ENCODE data around the gene SON.
"Not testable (repeated sequence)": the region's sequence is repeated elsewhere in the genome, so short reads cannot be mapped to it uniquely, and the experiment has no call there.

SON gene

GRCh38 chr21:33558777-33559421 lies 16.1 kb downstream of the SON start:
- no peaks in the 10 kb centered on the region for H3K27me3 ChIP-seq (ENCODE audit: control insufficient read depth in 1 of 2, insufficient read depth in 2 of 2, low read length in 2 of 2)
- no peak overlapping the region for H3K9ac ChIP-seq (ENCODE audit: low read length)
- peaks cover 66% of the 10 kb centered on the region for H3K36me3 ChIP-seq (ENCODE audit: insufficient read depth, low read length)
- H3K9me3 ChIP-seq (ENCODE audit: low read length) = no peaks in the 10 kb centered on the region
- peaks cover 29% of the 10 kb centered on the region for H3K4me1 ChIP-seq (ENCODE audit: insufficient read depth, low read length)
- no peak overlapping the region for H3K27ac ChIP-seq (ENCODE audit: low read depth, low read length)
- no peak overlapping the region for H3K4me3 ChIP-seq (ENCODE audit: low read depth in 1 of 2, low read length in 2 of 2)

DNA sequence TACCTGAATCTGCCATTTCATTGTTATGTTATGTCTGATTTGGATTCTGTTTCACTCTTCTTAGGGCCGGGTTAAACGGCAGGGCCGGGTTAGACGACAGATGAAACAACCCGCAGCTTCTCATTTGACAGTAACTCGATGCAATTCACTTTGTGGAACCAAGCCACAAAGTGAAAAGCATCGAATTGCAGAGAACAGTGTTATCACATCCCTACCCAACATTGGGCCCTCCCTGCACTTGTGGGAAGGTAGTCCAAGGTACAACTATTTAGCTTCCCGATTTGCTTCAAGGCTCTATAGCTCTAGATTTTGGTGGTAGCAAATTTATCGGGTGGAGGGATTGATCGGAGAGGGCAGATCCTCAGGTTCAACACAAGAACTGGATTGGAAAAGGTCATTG lies 17.0 kb downstream of the SON start:
- H3K4me1 ChIP-seq (ENCODE audit: insufficient read depth, low read length) = peaks cover 29% of the 10 kb centered on the region
- no peak overlapping the region for H3K27ac ChIP-seq (ENCODE audit: low read depth, low read length)
- peaks cover 56% of the 10 kb centered on the region for H3K36me3 ChIP-seq (ENCODE audit: insufficient read depth, low read length)
- H3K9me3 ChIP-seq (ENCODE audit: low read length) = no peaks in the 10 kb centered on the region
- H3K27me3 ChIP-seq (ENCODE audit: control insufficient read depth in 1 of 2, insufficient read depth in 2 of 2, low read length in 2 of 2) = no peaks in the 10 kb centered on the region
- no peak overlapping the region for H3K4me3 ChIP-seq (ENCODE audit: low read depth in 1 of 2, low read length in 2 of 2)
- H3K9ac ChIP-seq (ENCODE audit: low read length) = no peak overlapping the region

DNA sequence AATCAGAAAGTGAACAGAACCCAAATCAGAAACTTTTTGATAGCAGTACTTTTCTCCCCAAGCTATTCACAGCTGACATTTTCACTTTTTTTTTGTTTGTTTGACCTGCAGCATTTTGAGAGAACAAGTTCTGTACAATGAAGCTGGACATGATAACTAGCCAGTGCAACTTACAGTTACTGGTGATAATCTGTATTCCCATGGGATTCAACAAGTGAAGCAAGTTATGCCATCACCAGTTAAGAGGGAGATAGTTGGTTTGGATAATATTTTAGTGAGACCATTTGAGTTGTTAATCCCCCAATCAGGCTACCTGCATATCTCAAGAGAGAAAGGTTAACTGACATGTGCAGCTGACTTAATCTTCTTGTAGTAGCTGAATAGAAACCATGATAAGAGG lies 18.1 kb downstream of the SON start:
- H3K27ac ChIP-seq (ENCODE audit: low read depth, low read length) = no peak overlapping the region
- H3K9ac ChIP-seq (ENCODE audit: low read length) = no peak overlapping the region
- H3K9me3 ChIP-seq (ENCODE audit: low read length) = no peaks in the 10 kb centered on the region
- peaks cover 24% of the 10 kb centered on the region for H3K4me1 ChIP-seq (ENCODE audit: insufficient read depth, low read length)
- H3K27me3 ChIP-seq (ENCODE audit: control insufficient read depth in 1 of 2, insufficient read depth in 2 of 2, low read length in 2 of 2) = no peaks in the 10 kb centered on the region
- H3K4me3 ChIP-seq (ENCODE audit: low read depth in 1 of 2, low read length in 2 of 2) = no peak overlapping the region
- H3K36me3 ChIP-seq (ENCODE audit: insufficient read depth, low read length) = peaks cover 47% of the 10 kb centered on the region

DNA sequence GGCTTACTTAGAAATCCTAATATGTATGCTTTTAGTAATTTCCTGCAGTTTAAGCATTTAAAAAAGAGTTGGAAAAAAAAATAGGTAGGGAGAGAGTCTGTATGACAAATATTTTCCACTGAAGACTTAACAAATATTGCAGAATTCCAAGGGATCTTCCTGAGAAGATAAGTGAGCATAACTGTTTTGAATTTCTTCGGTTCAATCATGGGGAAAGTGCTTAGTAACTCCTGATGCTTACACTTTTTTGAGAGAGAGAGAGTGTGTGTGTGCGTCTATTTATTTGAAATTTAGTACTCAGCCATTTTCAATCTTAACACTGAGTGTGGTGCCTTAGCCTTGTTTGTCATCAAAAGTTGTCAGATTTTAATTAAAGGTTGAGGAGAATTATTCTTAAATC lies 18.5 kb downstream of the SON start:
- Histone ChIP-seq H3K4me1 (ENCODE audit: insufficient read depth, low read length) (peaks cover 24% of the 10 kb centered on the region), H3K36me3 (ENCODE audit: insufficient read depth, low read length) (peaks cover 46% of the 10 kb centered on the region), H3K9me3 (ENCODE audit: low read length) (no peaks in the 10 kb centered on the region), H3K4me3 (ENCODE audit: low read depth in 1 of 2, low read length in 2 of 2) (no peak overlapping the region), H3K27ac (ENCODE audit: low read depth, low read length) (no peak overlapping the region), H3K9ac (ENCODE audit: low read length) (no peak overlapping the region), H3K27me3 (ENCODE audit: control insufficient read depth in 1 of 2, insufficient read depth in 2 of 2, low read length in 2 of 2) (no peaks in the 10 kb centered on the region)

GRCh38 chr21:33562389-33562788 lies 19.6 kb downstream of the SON start:
- H3K4me1 ChIP-seq (ENCODE audit: insufficient read depth, low read length) = peaks cover 24% of the 10 kb centered on the region
- H3K4me3 ChIP-seq (ENCODE audit: low read depth in 1 of 2, low read length in 2 of 2) = no peak overlapping the region

DNA sequence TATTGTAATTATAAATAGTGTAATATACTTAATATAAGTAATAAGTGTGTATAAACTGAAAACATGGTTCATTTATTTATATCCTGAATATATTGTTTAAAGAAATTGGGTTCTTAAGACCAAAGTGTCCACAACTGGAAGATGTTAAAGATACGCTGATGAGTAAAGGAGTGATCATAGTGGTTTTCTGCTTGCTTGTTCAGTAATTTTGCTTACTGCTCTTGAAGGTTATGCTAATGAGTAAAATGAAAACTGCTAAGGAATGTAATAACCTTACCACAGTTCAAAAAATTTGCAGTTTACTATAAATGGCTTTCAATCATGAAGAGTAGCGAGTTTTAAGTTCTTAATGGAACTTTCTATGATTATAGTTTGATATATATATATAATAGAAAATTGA lies 23.7 kb downstream of the SON start:
- peaks cover 39% of the 10 kb centered on the region for H3K36me3 ChIP-seq (ENCODE audit: insufficient read depth, low read length)

More at GRCh38 chr21:33562389-33562788, 19.6 kb downstream of the SON start:
- Histone ChIP-seq H3K9me3 (ENCODE audit: low read length) (no peaks in the 10 kb centered on the region), H3K27ac (ENCODE audit: low read depth, low read length) (no peak overlapping the region), H3K9ac (ENCODE audit: low read length) (no peak overlapping the region), H3K27me3 (ENCODE audit: control insufficient read depth in 1 of 2, insufficient read depth in 2 of 2, low read length in 2 of 2) (no peaks in the 10 kb centered on the region), H3K36me3 (ENCODE audit: insufficient read depth, low read length) (peaks cover 48% of the 10 kb centered on the region)

GRCh38 chr21:33567914-33568313 lies 25.1 kb downstream of the SON start:
- Histone ChIP-seq H3K36me3 (ENCODE audit: insufficient read depth, low read length) (peaks cover 40% of the 10 kb centered on the region), H3K4me1 (ENCODE audit: insufficient read depth, low read length) (peaks cover 8% of the 10 kb centered on the region), H3K27ac (ENCODE audit: low read depth, low read length) (no peak overlapping the region), H3K9ac (ENCODE audit: low read length) (no peak overlapping the region), H3K4me3 (ENCODE audit: low read depth in 1 of 2, low read length in 2 of 2) (no peak overlapping the region), H3K27me3 (ENCODE audit: control insufficient read depth in 1 of 2, insufficient read depth in 2 of 2, low read length in 2 of 2) (no peaks in the 10 kb centered on the region), H3K9me3 (ENCODE audit: low read length) (no peaks in the 10 kb centered on the region)

More for the DNA sequence above, 23.7 kb downstream of the SON start:
- Histone ChIP-seq H3K9ac (ENCODE audit: low read length) (no peak overlapping the region), H3K9me3 (ENCODE audit: low read length) (no peaks in the 10 kb centered on the region), H3K27ac (ENCODE audit: low read depth, low read length) (no peak overlapping the region), H3K27me3 (ENCODE audit: control insufficient read depth in 1 of 2, insufficient read depth in 2 of 2, low read length in 2 of 2) (no peaks in the 10 kb centered on the region), H3K4me3 (ENCODE audit: low read depth in 1 of 2, low read length in 2 of 2) (no peak overlapping the region), H3K4me1 (ENCODE audit: insufficient read depth, low read length) (no peaks in the 10 kb centered on the region)

DNA sequence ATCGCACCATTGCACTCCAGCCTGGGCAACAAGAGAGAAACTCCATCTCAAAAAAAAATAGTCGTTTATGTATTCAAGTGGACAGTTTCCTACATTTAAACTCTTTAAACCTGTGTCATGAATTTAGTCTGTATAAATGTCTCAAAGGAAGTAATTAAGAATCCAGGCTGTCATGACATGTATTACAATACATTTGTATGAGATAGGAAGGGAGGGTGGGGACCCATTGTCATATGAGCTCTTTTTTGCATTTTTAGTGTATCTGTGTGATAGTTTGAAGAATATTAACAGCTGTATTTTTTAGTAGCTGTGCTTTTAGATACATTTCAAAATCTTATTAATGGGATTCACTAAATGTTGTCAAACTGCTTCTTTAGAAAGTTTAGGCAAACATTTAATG lies 25.6 kb downstream of the SON start:
- peaks cover 8% of the 10 kb centered on the region for H3K4me1 ChIP-seq (ENCODE audit: insufficient read depth, low read length)
- H3K4me3 ChIP-seq (ENCODE audit: low read depth in 1 of 2, low read length in 2 of 2) = no peak overlapping the region
- no peak overlapping the region for H3K9ac ChIP-seq (ENCODE audit: low read length)
- H3K27me3 ChIP-seq (ENCODE audit: control insufficient read depth in 1 of 2, insufficient read depth in 2 of 2, low read length in 2 of 2) = no peaks in the 10 kb centered on the region
- H3K9me3 ChIP-seq (ENCODE audit: low read length) = no peaks in the 10 kb centered on the region
- H3K36me3 ChIP-seq (ENCODE audit: insufficient read depth, low read length) = peaks cover 45% of the 10 kb centered on the region
- H3K27ac ChIP-seq (ENCODE audit: low read depth, low read length) = no peak overlapping the region

GRCh38 chr21:33569991-33570390 lies 27.2 kb downstream of the SON start:
- H3K9ac ChIP-seq (ENCODE audit: low read length) = no peak overlapping the region
- H3K4me1 ChIP-seq (ENCODE audit: insufficient read depth, low read length) = peaks cover 8% of the 10 kb centered on the region
- H3K27me3 ChIP-seq (ENCODE audit: control insufficient read depth in 1 of 2, insufficient read depth in 2 of 2, low read length in 2 of 2) = no peaks in the 10 kb centered on the region
- no peak overlapping the region for H3K4me3 ChIP-seq (ENCODE audit: low read depth in 1 of 2, low read length in 2 of 2)
- H3K36me3 ChIP-seq (ENCODE audit: insufficient read depth, low read length) = peaks cover 57% of the 10 kb centered on the region
- no peak overlapping the region for H3K27ac ChIP-seq (ENCODE audit: low read depth, low read length)
- no peaks in the 10 kb centered on the region for H3K9me3 ChIP-seq (ENCODE audit: low read length)

DNA sequence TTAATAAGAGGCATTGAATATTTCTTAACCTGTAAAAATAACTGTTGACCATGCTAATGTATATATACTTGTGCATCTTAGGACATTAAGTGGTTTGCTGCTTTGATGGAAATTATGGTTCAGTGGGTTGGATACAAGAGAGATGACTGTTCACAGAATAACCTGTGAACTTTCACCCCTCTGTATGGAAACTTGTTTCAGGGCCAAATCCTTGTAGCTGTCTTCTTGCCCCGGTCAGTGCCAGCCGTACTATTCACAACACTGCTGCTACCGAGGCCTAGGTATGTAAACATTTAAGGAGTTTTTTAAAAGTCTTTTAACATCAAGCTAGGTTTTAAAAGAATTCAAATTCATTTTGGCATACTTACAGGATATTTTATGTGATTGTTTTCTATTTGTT lies 29.5 kb downstream of the SON start:
- Histone ChIP-seq H3K36me3 (ENCODE audit: insufficient read depth, low read length) (peaks cover 72% of the 10 kb centered on the region), H3K4me1 (ENCODE audit: insufficient read depth, low read length) (peaks cover 8% of the 10 kb centered on the region), H3K4me3 (ENCODE audit: low read depth in 1 of 2, low read length in 2 of 2) (no peak overlapping the region), H3K9ac (ENCODE audit: low read length) (no peak overlapping the region), H3K9me3 (ENCODE audit: low read length) (no peaks in the 10 kb centered on the region), H3K27ac (ENCODE audit: low read depth, low read length) (peak overlapping the region; percentile 14), H3K27me3 (ENCODE audit: control insufficient read depth in 1 of 2, insufficient read depth in 2 of 2, low read length in 2 of 2) (no peaks in the 10 kb centered on the region)

DNA sequence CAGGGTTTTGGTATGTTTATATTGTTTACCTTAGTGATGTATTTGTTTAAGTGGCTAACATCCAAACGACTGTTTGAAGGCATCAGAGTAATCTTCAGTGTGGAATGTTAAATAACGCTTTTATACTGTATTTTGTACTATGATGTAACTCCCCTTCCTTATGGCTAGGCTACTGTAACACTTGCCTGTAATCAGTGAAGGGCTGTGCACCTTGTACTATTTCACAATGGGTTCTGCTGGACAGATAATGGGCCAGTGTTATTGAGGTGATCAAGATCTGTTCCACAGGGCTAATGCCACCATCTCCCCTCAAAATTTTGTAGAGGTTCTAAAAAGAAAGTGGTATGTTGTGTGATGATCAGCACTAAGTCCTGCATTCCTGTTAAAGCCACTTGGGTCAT lies 33.9 kb downstream of the SON start:
- peaks cover 39% of the 10 kb centered on the region for H3K36me3 ChIP-seq (ENCODE audit: insufficient read depth, low read length)
- not testable (repeated sequence) for H3K4me1 ChIP-seq (ENCODE audit: insufficient read depth, low read length); H3K4me3 ChIP-seq (ENCODE audit: low read depth in 1 of 2, low read length in 2 of 2); H3K9ac ChIP-seq (ENCODE audit: low read length); H3K27ac ChIP-seq (ENCODE audit: low read depth, low read length); H3K27me3 ChIP-seq (ENCODE audit: control insufficient read depth in 1 of 2, insufficient read depth in 2 of 2, low read length in 2 of 2); H3K9me3 ChIP-seq (ENCODE audit: low read length)

DNA sequence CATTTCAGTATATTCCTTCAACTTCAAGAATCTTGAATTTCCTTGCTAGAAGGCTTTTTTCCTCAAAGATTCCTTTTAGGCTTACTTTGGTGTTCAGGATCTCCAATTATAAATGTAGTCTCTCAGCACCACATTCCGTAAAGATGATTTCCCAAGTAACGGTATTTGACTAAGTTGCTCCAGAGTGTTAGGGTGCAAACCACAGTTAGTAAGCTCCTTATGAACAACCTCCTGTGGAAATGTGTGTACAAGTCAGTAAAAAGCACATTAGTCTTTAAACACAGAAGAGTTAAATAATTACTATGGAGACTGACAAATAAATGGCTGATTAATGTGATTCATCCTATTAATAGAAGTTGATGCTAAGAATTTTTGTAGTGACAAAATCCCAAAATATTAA lies 35.4 kb downstream of the SON start:
- no peak overlapping the region for H3K27ac ChIP-seq (ENCODE audit: low read depth, low read length)
- peaks cover 34% of the 10 kb centered on the region for H3K36me3 ChIP-seq (ENCODE audit: insufficient read depth, low read length)

More for the DNA sequence above, 35.4 kb downstream of the SON start:
- Histone ChIP-seq H3K27me3 (ENCODE audit: control insufficient read depth in 1 of 2, insufficient read depth in 2 of 2, low read length in 2 of 2) (no peaks in the 10 kb centered on the region), H3K9ac (ENCODE audit: low read length) (no peak overlapping the region), H3K9me3 (ENCODE audit: low read length) (no peaks in the 10 kb centered on the region), H3K4me3 (ENCODE audit: low read depth in 1 of 2, low read length in 2 of 2) (no peak overlapping the region), H3K4me1 (ENCODE audit: insufficient read depth, low read length) (no peaks in the 10 kb centered on the region)
